Upper lobe of right lung (tissue), 1 donor: Measurements from ENCODE around the gene FIBCD1. TPM values are rescaled to one million over a fixed set of nuclear protein-coding genes. Genes with fewer than 3 reads are reported as not detected.

Experiments used
- ATAC-seq: fragments of 200-7000 bp; cut with Tn5 transposase; one replicate; pipeline ENCODE4 v1.9.1; 2020; ENCODE audit warnings: mild to moderate bottlenecking, moderate library complexity
- DNase-seq: peaks from one replicate; pipeline ENCODE4 v3.0.0-alpha.2; 2020
- H3K27ac ChIP-seq: fragments of 200-600 bp; one replicate; pipeline ENCODE4 v1.8.0; 2022
- H3K27me3 ChIP-seq: fragments of 200-600 bp; one replicate; pipeline ENCODE4 v1.8.0; 2022; ENCODE audit warnings: mild to moderate bottlenecking
- H3K36me3 ChIP-seq: fragments of 200-600 bp; one replicate; pipeline ENCODE4 v1.8.0; 2022
- H3K4me1 ChIP-seq: fragments of 200-600 bp; one replicate; pipeline ENCODE4 v1.8.0; 2022
- H3K4me3 ChIP-seq: fragments of 200-600 bp; one replicate; pipeline ENCODE4 v1.8.0; 2022; ENCODE audit warnings: mild to moderate bottlenecking
- H3K9me3 ChIP-seq: fragments of 200-600 bp; one replicate; pipeline ENCODE4 v1.8.0; 2022
- CTCF ChIP-seq: fragments of 200-600 bp; IDR thresholded peaks from one replicate; pipeline ENCODE4 v1.8.0; 2022; ENCODE audit warnings: antibody characterized with exemption
- intact Hi-C: fragments of 100-400 bp; cut with DNase I; formaldehyde crosslinking; loops from one replicate; pipeline ENCODE4 v1.11.0; 2022
- total RNA-seq: library from RNA; stranded (reverse); fragmentation: NEBNext Ultra II Directional; extraction: Animal tissue kit (Norgen Biotek cat#: 25700); gene quantifications from one replicate; pipeline ENCODE4 v1.2.1, GENCODE V29; 2021
- donor health status: DM: no; HTN: yes; CAD: no; lungs with severe emphysema.

The FIBCD1 gene
- total RNA-seq, 1 donor from 2014 or later: 2.7 TPM

- no peak for ATAC-seq
- DNase-seq: no peak
- intact Hi-C loops: no loop called here
- Histone ChIP-seq H3K9me3 (no peaks in the 10 kb centered on the region), H3K27ac (no peak overlapping the region), H3K4me1 (no peaks in the 10 kb centered on the region), H3K36me3 (no peaks in the 10 kb centered on the region), H3K27me3 (peaks cover 1% of the 10 kb centered on the region), H3K4me3 (no peak overlapping the region)
- TF ChIP-seq CTCF: no peak
Measured at GRCh38 chr9:130985606-130986162, 46.6 kb upstream of the FIBCD1 start.

GRCh38 chr9:130985029-130985428 lies 46.0 kb upstream of the FIBCD1 start:
- DNase-seq: no peak
- H3K27me3 ChIP-seq: peaks cover 8% of the 10 kb centered on the region
- H3K4me3 ChIP-seq: no peak overlapping the region
- no peak overlapping the region for H3K27ac ChIP-seq
- TF ChIP-seq CTCF: no peak
- H3K4me1 ChIP-seq: no peaks in the 10 kb centered on the region
- no peak for ATAC-seq
- intact Hi-C loops: no loop called here
- no peaks in the 10 kb centered on the region for H3K36me3 ChIP-seq
- no peaks in the 10 kb centered on the region for H3K9me3 ChIP-seq

GRCh38 chr9:130984521-130984920 lies 45.5 kb upstream of the FIBCD1 start:
- DNase-seq (no peak), ATAC-seq (no peak)
- TF ChIP-seq CTCF: no peak
- Histone ChIP-seq H3K36me3 (no peaks in the 10 kb centered on the region), H3K4me3 (no peak overlapping the region), H3K27me3 (peaks cover 11% of the 10 kb centered on the region), H3K4me1 (no peaks in the 10 kb centered on the region), H3K9me3 (no peaks in the 10 kb centered on the region), H3K27ac (no peak overlapping the region)
- intact Hi-C loops: no loop called here

- Histone ChIP-seq H3K9me3 (no peaks in the 10 kb centered on the region), H3K4me1 (no peaks in the 10 kb centered on the region), H3K4me3 (no peak overlapping the region), H3K27ac (no peak overlapping the region), H3K27me3 (peaks cover 16% of the 10 kb centered on the region), H3K36me3 (no peaks in the 10 kb centered on the region)
- DNase-seq: no peak
- no peak for TF ChIP-seq CTCF
- ATAC-seq: no peak
- intact Hi-C loops: no loop called here
Measured at GRCh38 chr9:130983970-130984369, 44.9 kb upstream of the FIBCD1 start.

GRCh38 chr9:130983359-130983670 lies 44.3 kb upstream of the FIBCD1 start:
- H3K4me1 ChIP-seq: no peaks in the 10 kb centered on the region
- no peaks in the 10 kb centered on the region for H3K36me3 ChIP-seq
- intact Hi-C loops: no loop called here
- H3K27ac ChIP-seq: no peak overlapping the region
- DNase-seq (no peak), ATAC-seq (no peak)
- H3K27me3 ChIP-seq: peaks cover 17% of the 10 kb centered on the region
- no peak for TF ChIP-seq CTCF
- no peaks in the 10 kb centered on the region for H3K9me3 ChIP-seq
- no peak overlapping the region for H3K4me3 ChIP-seq

GRCh38 chr9:130982636-130983358 lies 43.8 kb upstream of the FIBCD1 start:
- Histone ChIP-seq H3K27me3 (peaks cover 17% of the 10 kb centered on the region), H3K9me3 (no peaks in the 10 kb centered on the region), H3K4me3 (no peak overlapping the region), H3K27ac (no peak overlapping the region), H3K4me1 (no peaks in the 10 kb centered on the region), H3K36me3 (no peaks in the 10 kb centered on the region)
- intact Hi-C loops: no loop called here
- DNase-seq: no peak
- no peak for TF ChIP-seq CTCF
- no peak for ATAC-seq
